ENCODE data around the gene ZMYND8. TPM values are rescaled to one million over a fixed set of nuclear protein-coding genes. Genes with fewer than 3 reads are reported as not detected.

Gene ZMYND8
- total RNA-seq, 1 donor from 2014 or later, result 37.9 TPM

GRCh38 chr20:47238780-47239718, 117.5 kb downstream of the ZMYND8 start:
- H3K27me3 ChIP-seq (ENCODE audit: low read depth), result no peaks in the 10 kb centered on the region
- peaks cover 61% of the 10 kb centered on the region for H3K36me3 ChIP-seq
- no peak overlapping the region for H3K4me3 ChIP-seq
- intact Hi-C loops (cut with micrococcal nuclease), result no loop called here
- H3K4me1 ChIP-seq, result peaks cover 14% of the 10 kb centered on the region
- H3K27ac ChIP-seq (replicated peaks), result no peak overlapping the region
- H3K9me3 ChIP-seq (replicated peaks), result no peaks in the 10 kb centered on the region
- TF ChIP-seq CTCF (IDR thresholded peaks at IDR 0.05; ENCODE audit: borderline replicate concordance), result no peak
- DNase-seq, result no peak

GRCh38 chr20:47237715-47238114, 118.8 kb downstream of the ZMYND8 start:
- no peak for TF ChIP-seq CTCF (IDR thresholded peaks at IDR 0.05; ENCODE audit: borderline replicate concordance)
- intact Hi-C loops (cut with micrococcal nuclease), result no loop called here
- Histone ChIP-seq H3K4me1 (peaks cover 11% of the 10 kb centered on the region), H3K36me3 (peaks cover 65% of the 10 kb centered on the region), H3K4me3 (no peak overlapping the region), H3K27me3 (ENCODE audit: low read depth) (no peaks in the 10 kb centered on the region), H3K27ac (replicated peaks) (no peak overlapping the region), H3K9me3 (replicated peaks) (no peaks in the 10 kb centered on the region)
- no peak for DNase-seq

- Histone ChIP-seq H3K36me3 (peaks cover 69% of the 10 kb centered on the region), H3K9me3 (replicated peaks) (no peaks in the 10 kb centered on the region), H3K27me3 (ENCODE audit: low read depth) (no peaks in the 10 kb centered on the region), H3K27ac (replicated peaks) (no peak overlapping the region), H3K4me3 (no peak overlapping the region), H3K4me1 (peaks cover 11% of the 10 kb centered on the region)
- no peak for TF ChIP-seq CTCF (IDR thresholded peaks at IDR 0.05; ENCODE audit: borderline replicate concordance)
- intact Hi-C loops (cut with micrococcal nuclease), result no loop called here
- no peak for DNase-seq
Measured at GRCh38 chr20:47236639-47236900, 119.9 kb downstream of the ZMYND8 start.

GRCh38 chr20:47235853-47236638, 120.5 kb downstream of the ZMYND8 start:
- no peak overlapping the region for H3K27ac ChIP-seq (replicated peaks)
- H3K9me3 ChIP-seq (replicated peaks), result no peaks in the 10 kb centered on the region
- intact Hi-C loops (cut with micrococcal nuclease), result no loop called here
- no peak for TF ChIP-seq CTCF (IDR thresholded peaks at IDR 0.05; ENCODE audit: borderline replicate concordance)
- no peak for DNase-seq
- no peak overlapping the region for H3K4me3 ChIP-seq
- peaks cover 14% of the 10 kb centered on the region for H3K4me1 ChIP-seq
- no peaks in the 10 kb centered on the region for H3K27me3 ChIP-seq (ENCODE audit: low read depth)
- peaks cover 74% of the 10 kb centered on the region for H3K36me3 ChIP-seq

GRCh38 chr20:47235111-47235510, 121.4 kb downstream of the ZMYND8 start:
- no peak for DNase-seq
- Histone ChIP-seq H3K4me3 (no peak overlapping the region), H3K36me3 (peaks cover 77% of the 10 kb centered on the region), H3K27ac (replicated peaks) (no peak overlapping the region), H3K27me3 (ENCODE audit: low read depth) (no peaks in the 10 kb centered on the region), H3K4me1 (peaks cover 15% of the 10 kb centered on the region), H3K9me3 (replicated peaks) (no peaks in the 10 kb centered on the region)
- intact Hi-C loops (cut with micrococcal nuclease), result no loop called here
- TF ChIP-seq CTCF (IDR thresholded peaks at IDR 0.05; ENCODE audit: borderline replicate concordance), result no peak

Measured in left ventricle myocardium inferior (tissue), 1 donor.